CD14-positive monocyte (primary cell): Measurements from ENCODE around the gene SHISA6. TPM values are rescaled to one million over a fixed set of nuclear protein-coding genes. Genes with fewer than 3 reads are reported as not detected.

Experiments used
- DNase-seq, 3 donors: peaks; one replicate each; pipeline ENCODE4 v3.0.0-alpha.2; 2011 to 2022
- H2AFZ ChIP-seq: 2 replicates; pipeline ENCODE4 v1.6.0; 2012; ENCODE audit warnings: mild to moderate bottlenecking, low read depth, low read length, inconsistent platforms; ENCODE audit not compliant: insufficient read depth, poor library complexity, severe bottlenecking
- H3K27ac ChIP-seq, 2 donors: 1 replicate in 1 of 2; 2 replicates in 1 of 2; pipeline ENCODE4 v1.5.1; 2012 to 2013; ENCODE audit warnings: low read length in 2 of 2, control low read depth in 1 of 2, inconsistent platforms in 1 of 2, low read depth in 1 of 2, mild to moderate bottlenecking in 1 of 2
- H3K27me3 ChIP-seq, 2 donors: one replicate each; pipeline versions ENCODE4 v1.6.0 to v1.6.1; 2011 to 2013; ENCODE audit warnings: low read length in 2 of 2; ENCODE audit not compliant: control insufficient read depth in 2 of 2, insufficient read depth in 2 of 2
- H3K36me3 ChIP-seq, 2 donors: replicated peaks in 1 of 2; 1 replicate in 1 of 2; 2 replicates in 1 of 2; pipeline versions ENCODE4 v1.5.1 to v1.6.1; 2012 to 2013; ENCODE audit warnings: low read length in 2 of 2, control low read depth in 1 of 2, inconsistent platforms in 1 of 2, mild to moderate bottlenecking in 1 of 2; ENCODE audit not compliant: insufficient read depth in 2 of 2, control insufficient read depth in 1 of 2
- H3K4me1 ChIP-seq, 2 donors: 1 replicate in 1 of 2; 2 replicates in 1 of 2; pipeline versions ENCODE4 v1.5.1 to v1.6.1; 2012 to 2013; ENCODE audit warnings: low read length in 2 of 2, control low read depth in 1 of 2, inconsistent platforms in 1 of 2, mild to moderate bottlenecking in 1 of 2, moderate library complexity in 1 of 2; ENCODE audit not compliant: insufficient read depth in 2 of 2, control insufficient read depth in 1 of 2
- H3K4me2 ChIP-seq: replicated peaks from 2 replicates; pipeline ENCODE3; 2012; ENCODE audit warnings: low read length, moderate library complexity, mild to moderate bottlenecking; ENCODE audit not compliant: poor library complexity, severe bottlenecking; ENCODE audit errors: extremely low read depth
- H3K4me3 ChIP-seq, 3 experiments: fragments of 200-600 bp in 1 of 3; sonication (generic) in 1 of 3; replicated peaks in 1 of 3; 1 replicate in 2 of 3; 2 replicates in 1 of 3; pipeline ENCODE4 v1.5.1; 2011 to 2013; ENCODE audit warnings: low read length in 3 of 3, mild to moderate bottlenecking in 3 of 3, control low read depth in 2 of 3, low read depth in 2 of 3, inconsistent platforms in 1 of 3, moderate library complexity in 1 of 3
- H3K79me2 ChIP-seq: 2 replicates; pipeline ENCODE4 v1.6.0; 2012; ENCODE audit warnings: mild to moderate bottlenecking, control low read depth, inconsistent platforms, low read length, moderate library complexity; ENCODE audit not compliant: insufficient read depth
- H3K9ac ChIP-seq: 2 replicates; pipeline ENCODE4 v1.6.0; 2017; ENCODE audit warnings: low read length, mild to moderate bottlenecking; ENCODE audit not compliant: insufficient read depth, poor library complexity, severe bottlenecking
- H3K9me3 ChIP-seq, 2 donors: replicated peaks in 1 of 2; 1 replicate in 1 of 2; 2 replicates in 1 of 2; pipeline versions ENCODE4 v1.5.1 to v1.6.1; 2012 to 2013; ENCODE audit warnings: low read length in 2 of 2, control low read depth in 1 of 2; ENCODE audit not compliant: control insufficient read depth in 1 of 2, insufficient read depth in 1 of 2
- H4K20me1 ChIP-seq: 2 replicates; pipeline ENCODE4 v1.6.0; 2012; ENCODE audit warnings: mild to moderate bottlenecking, low read length, control low read depth, moderate library complexity; ENCODE audit not compliant: insufficient read depth
- H3K27ac Mint-ChIP-seq, 7 donors: one replicate each; pipeline ENCODE4 v1.8.0; 2020; ENCODE audit warnings: mild to moderate bottlenecking in 7 of 7, mixed read lengths in 7 of 7, moderate library complexity in 6 of 7, inconsistent platforms in 2 of 7
- H3K27me3 Mint-ChIP-seq, 3 donors: one replicate each; pipeline ENCODE4 v1.8.0; 2021 to 2022; ENCODE audit warnings: low read depth in 3 of 3, mild to moderate bottlenecking in 3 of 3, mixed read lengths in 3 of 3, moderate library complexity in 3 of 3, inconsistent platforms in 1 of 3
- H3K36me3 Mint-ChIP-seq, 2 donors: one replicate each; pipeline ENCODE4 v1.8.0; 2020; ENCODE audit warnings: mixed read lengths in 2 of 2, inconsistent platforms in 1 of 2, mild to moderate bottlenecking in 1 of 2
- H3K4me1 Mint-ChIP-seq: one replicate; pipeline ENCODE4 v1.8.0; 2020; ENCODE audit warnings: mild to moderate bottlenecking, mixed read lengths
- H3K4me3 Mint-ChIP-seq, 2 donors: one replicate each; pipeline ENCODE4 v1.8.0; 2020; ENCODE audit warnings: mild to moderate bottlenecking in 2 of 2, mixed read lengths in 2 of 2, moderate library complexity in 1 of 2
- H3K9me3 Mint-ChIP-seq, 7 donors: one replicate each; pipeline ENCODE4 v1.8.0; 2020 to 2022; ENCODE audit warnings: mixed read lengths in 7 of 7, mild to moderate bottlenecking in 6 of 7, moderate library complexity in 6 of 7, inconsistent platforms in 2 of 7
- WGBS: methylation state at CpG from one replicate; pipeline ENCODE4 v1.1.5; 2013; ENCODE audit warnings: missing lambda C conversion rate; ENCODE audit not compliant: insufficient coverage; 5-methylcytosine and 5-hydroxymethylcytosine counted together
- intact Hi-C, 2 donors: fragments of 100-400 bp; cut with micrococcal nuclease; formaldehyde crosslinking; loops; one replicate each; pipeline versions ENCODE4 v1.15.0 to v1.15.1; 2023
- polyA plus RNA-seq, 3 donors: library from polyadenylated mRNA; depleted of rRNA in 1 of 3; unstranded in 2 of 3; stranded (reverse) in 1 of 3; fragments of 300-500 nt in 2 of 3; fragments of >200 nt in 1 of 3; fragmentation: Illumina TruSeq in 2 of 3; gene quantifications; 1 replicate in 2 of 3; 2 replicates in 1 of 3; pipeline ENCODE4 v1.2.3, GENCODE V29; 2012 to 2021
- TF ChIP-seq, protein P1 (sequence below): fragments of 200-600 bp; IDR thresholded peaks from one replicate; pipeline ENCODE4 v1.8.0; 2022; ENCODE audit warnings: antibody characterized with exemption, mild to moderate bottlenecking

Gene SHISA6
- polyA plus RNA-seq, 3 donors, result not detected

GRCh38 chr17:11486101-11486867 is 245.3 kb downstream of the SHISA6 start:
- Histone ChIP-seq H3K27ac (no peak overlapping the region), H2AFZ (no peak overlapping the region), H3K9me3 (peaks cover 33 to 38% of the 10 kb centered on the region in 2 donors), H4K20me1 (no peaks in the 10 kb centered on the region), H3K79me2 (no peaks in the 10 kb centered on the region), H3K36me3 (no peaks in the 10 kb centered on the region), H3K27me3 (no peaks in the 10 kb centered on the region), H3K4me1 (no peaks in the 10 kb centered on the region), H3K4me3 (no peak overlapping the region), H3K4me2 (no peak overlapping the region), H3K9ac (no peak overlapping the region)
- Mint-ChIP-seq H3K4me3 (no peak overlapping the region), H3K36me3 (no peaks in the 10 kb centered on the region), H3K27ac (no peak overlapping the region), H3K9me3 (peaks cover 5 to 29% (median 14%) of the 10 kb centered on the region in 7 donors), H3K27me3 (peaks cover 0 to 1% (median 0%) of the 10 kb centered on the region in 3 donors), H3K4me1 (no peaks in the 10 kb centered on the region)
- TF ChIP-seq, protein P1, sequence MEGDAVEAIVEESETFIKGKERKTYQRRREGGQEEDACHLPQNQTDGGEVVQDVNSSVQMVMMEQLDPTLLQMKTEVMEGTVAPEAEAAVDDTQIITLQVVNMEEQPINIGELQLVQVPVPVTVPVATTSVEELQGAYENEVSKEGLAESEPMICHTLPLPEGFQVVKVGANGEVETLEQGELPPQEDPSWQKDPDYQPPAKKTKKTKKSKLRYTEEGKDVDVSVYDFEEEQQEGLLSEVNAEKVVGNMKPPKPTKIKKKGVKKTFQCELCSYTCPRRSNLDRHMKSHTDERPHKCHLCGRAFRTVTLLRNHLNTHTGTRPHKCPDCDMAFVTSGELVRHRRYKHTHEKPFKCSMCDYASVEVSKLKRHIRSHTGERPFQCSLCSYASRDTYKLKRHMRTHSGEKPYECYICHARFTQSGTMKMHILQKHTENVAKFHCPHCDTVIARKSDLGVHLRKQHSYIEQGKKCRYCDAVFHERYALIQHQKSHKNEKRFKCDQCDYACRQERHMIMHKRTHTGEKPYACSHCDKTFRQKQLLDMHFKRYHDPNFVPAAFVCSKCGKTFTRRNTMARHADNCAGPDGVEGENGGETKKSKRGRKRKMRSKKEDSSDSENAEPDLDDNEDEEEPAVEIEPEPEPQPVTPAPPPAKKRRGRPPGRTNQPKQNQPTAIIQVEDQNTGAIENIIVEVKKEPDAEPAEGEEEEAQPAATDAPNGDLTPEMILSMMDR, result no peak
- 67% methylated on average over 4 of the region's 12 CpGs for WGBS
- intact Hi-C loops, result no loop called here
- no peak for DNase-seq

DNA sequence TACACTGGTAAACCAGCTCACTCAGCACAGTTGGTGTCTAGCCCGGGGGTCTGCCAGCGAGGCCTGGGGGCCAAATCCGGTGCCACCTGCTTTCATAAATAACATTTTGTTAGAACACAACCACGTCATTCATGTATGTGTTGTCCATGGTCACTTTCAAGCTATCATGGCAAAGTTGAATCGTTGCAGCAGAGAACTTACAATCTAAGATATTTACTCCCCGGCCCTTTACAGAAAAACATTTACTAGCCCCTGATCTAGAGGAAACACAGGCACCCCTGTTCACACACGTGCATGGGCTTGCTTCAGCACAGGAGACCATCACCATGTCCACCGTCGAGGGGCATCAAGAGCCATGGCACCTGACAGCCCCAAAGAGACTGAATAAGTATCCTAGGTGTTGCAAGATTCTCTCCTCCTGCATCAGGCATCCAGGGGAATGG is 245.9 kb downstream of the SHISA6 start:
- Histone ChIP-seq H2AFZ (no peak overlapping the region), H3K9ac (no peak overlapping the region), H3K27ac (no peak overlapping the region), H3K9me3 (peaks cover 33 to 41% of the 10 kb centered on the region in 2 donors), H3K27me3 (no peaks in the 10 kb centered on the region), H3K36me3 (no peaks in the 10 kb centered on the region), H3K4me2 (no peak overlapping the region), H3K4me1 (no peaks in the 10 kb centered on the region), H4K20me1 (no peaks in the 10 kb centered on the region), H3K79me2 (no peaks in the 10 kb centered on the region), H3K4me3 (no peak overlapping the region)
- Mint-ChIP-seq H3K9me3 (peaks cover 8 to 31% (median 16%) of the 10 kb centered on the region in 7 donors), H3K36me3 (no peaks in the 10 kb centered on the region), H3K4me1 (no peaks in the 10 kb centered on the region), H3K27ac (no peak overlapping the region), H3K4me3 (no peak overlapping the region), H3K27me3 (peaks cover 0 to 1% (median 0%) of the 10 kb centered on the region in 3 donors)
- whole genome bisulfite sequencing, result 78% methylated on average over 6 of the region's 9 CpGs
- intact Hi-C loops, result no loop called here
- DNase-seq, result no peak
- TF ChIP-seq, protein P1, result no peak
